HG03103 (cell line): ENCODE results near the gene CCDC24.

Experiments used
- ATAC-seq: cut with Tn5 transposase; IDR thresholded peaks from one replicate; pipeline ENCODE4 v1.9.1; 2021; ENCODE audit warnings: low read depth; ENCODE audit not compliant: unreplicated experiment

The CCDC24 gene

GRCh38 chr1:44021156-44021555 is 29.8 kb downstream of the CCDC24 start:
- no peak for ATAC-seq

GRCh38 chr1:44021581-44022321 is 30.4 kb downstream of the CCDC24 start:
- no peak for ATAC-seq

GRCh38 chr1:44024031-44024902 is 32.9 kb downstream of the CCDC24 start:
- no peak for ATAC-seq

- ATAC-seq = no peak
Observed at GRCh38 chr1:44024903-44025525, 33.6 kb downstream of the CCDC24 start.

GRCh38 chr1:44025816-44026215 is 34.4 kb downstream of the CCDC24 start:
- no peak for ATAC-seq

GRCh38 chr1:44027320-44027719 is 35.9 kb downstream of the CCDC24 start:
- no peak for ATAC-seq

- ATAC-seq = peak; percentile 15
Observed at GRCh38 chr1:44029260-44029910, 38.0 kb downstream of the CCDC24 start.

- peak; percentile 65 for ATAC-seq
Observed at GRCh38 chr1:44029911-44030604, 38.7 kb downstream of the CCDC24 start.

- ATAC-seq = peak; percentile 15
Observed at GRCh38 chr1:44030605-44031251, 39.3 kb downstream of the CCDC24 start.

- ATAC-seq = no peak
Observed at GRCh38 chr1:44031252-44032169, 40.1 kb downstream of the CCDC24 start, which contains the start of gene SLC6A9. Gene SLC6A9, minus strand, starts transcription at chr1:44031462. Its CDS starts 7,185 bp downstream, at chr1:44024277.

GRCh38 chr1:44032170-44032790 is 40.9 kb downstream of the CCDC24 start:
- ATAC-seq = no peak

GRCh38 chr1:44033041-44033575 is 41.7 kb downstream of the CCDC24 start:
- ATAC-seq = no peak

GRCh38 chr1:44033756-44034155 is 42.4 kb downstream of the CCDC24 start:
- ATAC-seq = no peak

- no peak for ATAC-seq
Observed at GRCh38 chr1:44034423-44034822, 43.0 kb downstream of the CCDC24 start.

- no peak for ATAC-seq
Observed at GRCh38 chr1:44034976-44035716, 43.7 kb downstream of the CCDC24 start.

GRCh38 chr1:44035726-44036408 is 44.5 kb downstream of the CCDC24 start:
- no peak for ATAC-seq
